Nephron (organoid): ENCODE data around the gene MACROD2.
A peak's percentile ranks its signal among the peaks of the same experiment; 100 is the strongest.

Source experiments
- H3K27ac Mint-ChIP-seq, 3 experiments: 2 replicates each; pipeline ENCODE4 v1.8.0; 2020; ENCODE audit warnings: mixed read lengths in 3 of 3, mild to moderate bottlenecking in 2 of 3, moderate library complexity in 1 of 3
- H3K27me3 Mint-ChIP-seq: 2 replicates; pipeline ENCODE4 v1.8.0; 2021; ENCODE audit warnings: low read depth, mild to moderate bottlenecking, moderate library complexity, mixed read lengths
- H3K36me3 Mint-ChIP-seq: 2 replicates; pipeline ENCODE4 v1.8.0; 2020; ENCODE audit warnings: low read depth, mixed read lengths
- H3K4me1 Mint-ChIP-seq: 2 replicates; pipeline ENCODE4 v1.8.0; 2020; ENCODE audit warnings: mixed read lengths
- H3K4me3 Mint-ChIP-seq, 3 experiments: 2 replicates each; pipeline ENCODE4 v1.8.0; 2020; ENCODE audit warnings: mild to moderate bottlenecking in 3 of 3, mixed read lengths in 3 of 3, moderate library complexity in 2 of 3
- H3K9me3 Mint-ChIP-seq: 2 replicates; pipeline ENCODE4 v1.8.0; 2020; ENCODE audit warnings: mixed read lengths
- CTCF ChIP-seq, 3 experiments: fragments of 200-600 bp; sonication (generic); IDR thresholded peaks; one replicate each; pipeline ENCODE4 v1.5.0; 2021; ENCODE audit warnings: antibody characterized with exemption in 3 of 3; ENCODE audit not compliant: unreplicated experiment in 3 of 3

MACROD2 gene

DNA sequence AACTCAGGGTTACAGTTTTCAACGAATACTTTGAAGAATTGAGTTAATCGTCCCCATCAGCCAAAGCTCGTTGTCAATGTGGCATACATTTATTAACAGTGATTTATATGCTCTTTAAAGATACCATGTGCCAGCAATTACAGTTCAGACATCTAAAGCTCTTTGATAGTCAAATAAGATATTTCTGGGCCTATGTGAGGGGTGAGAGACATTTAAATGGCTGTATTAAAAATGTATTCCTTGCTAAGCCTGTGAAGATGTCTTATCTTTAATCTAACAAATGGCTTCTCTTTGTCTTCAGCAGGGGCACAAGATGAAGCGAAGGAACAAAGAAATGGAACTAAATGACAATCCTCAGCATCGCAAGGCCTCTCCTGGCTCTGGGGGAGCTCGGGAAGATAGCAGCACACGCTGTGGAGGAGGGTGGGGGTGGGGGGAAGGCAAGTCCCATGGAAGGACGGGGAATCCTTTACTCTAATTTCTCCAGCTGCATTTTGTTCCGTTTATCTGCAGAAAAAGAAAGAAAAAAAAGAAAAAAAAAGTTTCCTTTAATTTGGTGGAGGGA lies 2054.3 kb downstream of the MACROD2 start:
- Mint-ChIP-seq H3K9me3 (no peaks in the 10 kb centered on the region), H3K36me3 (no peaks in the 10 kb centered on the region), H3K4me3 (no peak overlapping the region), H3K4me1 (no peaks in the 10 kb centered on the region), H3K27me3 (no peaks in the 10 kb centered on the region), H3K27ac (peak overlapping the region in 1 of 3 experiments; percentile 28)
- no peak for TF ChIP-seq CTCF (IDR thresholded peaks at IDR 0.05; ENCODE audit: unreplicated experiment in 3 of 3)

DNA sequence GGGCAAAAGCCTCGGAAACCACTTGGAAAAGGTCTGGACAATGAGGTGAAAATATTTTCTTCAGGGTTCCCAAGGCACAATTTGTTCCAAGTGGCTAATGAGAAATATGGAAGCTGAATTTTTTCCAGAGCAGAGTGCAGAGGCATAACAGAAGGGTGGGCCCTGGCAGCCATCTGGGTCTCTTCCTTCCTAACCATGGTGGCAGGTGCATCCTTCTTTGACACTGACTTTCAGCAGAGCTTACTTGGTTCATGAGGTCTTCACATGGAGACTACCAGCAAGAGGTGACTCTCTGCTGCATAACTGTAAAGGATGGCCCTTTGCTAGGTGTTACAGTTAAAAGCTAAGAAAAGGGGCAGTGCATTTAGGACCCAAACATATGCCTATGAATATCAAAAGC lies 2055.1 kb downstream of the MACROD2 start:
- Mint-ChIP-seq H3K4me1 (no peaks in the 10 kb centered on the region), H3K9me3 (no peaks in the 10 kb centered on the region), H3K27ac (no peak overlapping the region), H3K4me3 (no peak overlapping the region), H3K27me3 (no peaks in the 10 kb centered on the region), H3K36me3 (no peaks in the 10 kb centered on the region)
- no peak for TF ChIP-seq CTCF (IDR thresholded peaks at IDR 0.05; ENCODE audit: unreplicated experiment in 3 of 3)

GRCh38 chr20:16051968-16052367 lies 2056.7 kb downstream of the MACROD2 start:
- Mint-ChIP-seq H3K4me1 (no peaks in the 10 kb centered on the region), H3K36me3 (no peaks in the 10 kb centered on the region), H3K9me3 (no peaks in the 10 kb centered on the region), H3K4me3 (no peak overlapping the region), H3K27ac (no peak overlapping the region), H3K27me3 (no peaks in the 10 kb centered on the region)
- no peak for TF ChIP-seq CTCF (IDR thresholded peaks at IDR 0.05; ENCODE audit: unreplicated experiment in 3 of 3)

- H3K36me3 Mint-ChIP-seq: no peaks in the 10 kb centered on the region
- no peak for TF ChIP-seq CTCF (IDR thresholded peaks at IDR 0.05; ENCODE audit: unreplicated experiment in 3 of 3)
- H3K27ac Mint-ChIP-seq: no peak overlapping the region
- H3K4me1 Mint-ChIP-seq: no peaks in the 10 kb centered on the region
- no peaks in the 10 kb centered on the region for H3K27me3 Mint-ChIP-seq
- no peaks in the 10 kb centered on the region for H3K9me3 Mint-ChIP-seq
- H3K4me3 Mint-ChIP-seq: no peak overlapping the region
Observed at GRCh38 chr20:16052456-16052855, 2057.1 kb downstream of the MACROD2 start.

- no peak overlapping the region for H3K4me3 Mint-ChIP-seq
Observed at GRCh38 chr20:16054985-16055384, 2059.7 kb downstream of the MACROD2 start.

More at GRCh38 chr20:16054985-16055384, 2059.7 kb downstream of the MACROD2 start:
- no peak overlapping the region for H3K27ac Mint-ChIP-seq
- no peaks in the 10 kb centered on the region for H3K27me3 Mint-ChIP-seq
- no peak for TF ChIP-seq CTCF (IDR thresholded peaks at IDR 0.05; ENCODE audit: unreplicated experiment in 3 of 3)
- no peaks in the 10 kb centered on the region for H3K9me3 Mint-ChIP-seq
- H3K4me1 Mint-ChIP-seq: no peaks in the 10 kb centered on the region
- H3K36me3 Mint-ChIP-seq: no peaks in the 10 kb centered on the region
